GM12878 (cell line): ENCODE results near the gene SKAP1. TPM values are rescaled to one million over a fixed set of nuclear protein-coding genes. Genes with fewer than 3 reads are reported as not detected.

Source experiments
- ATAC-seq: fragments of 200-7000 bp; cut with Tn5 transposase; 3 replicates; pipeline ENCODE4 v1.9.1; 2020; ENCODE audit warnings: mild to moderate bottlenecking, moderate library complexity
- BruUV-seq: library from RNA; stranded (reverse); fragments of 400-500 nt; replicated peaks from 2 replicates; lab custom pipeline; 2021; lab: Mats Ljungman, UMichigan
- CTCF ChIA-PET: fragments of 300-600 bp; sonication (Branson Sonifier 250); formaldehyde crosslinking; extraction: SDS; loops from one replicate; lab custom pipeline; 2021; ENCODE audit warnings: inconsistent platforms; lab: Yijun Ruan, JAX
- POLR2A ChIA-PET: fragments of 350-600 bp; formaldehyde crosslinking; extraction: SDS; loops from one replicate; lab custom pipeline; 2021; ENCODE audit warnings: inconsistent platforms; lab: Charles Lee
- RAD21 ChIA-PET: fragments of 300-600 bp; sonication (Branson Sonifier 250); formaldehyde crosslinking; loops from one replicate; lab custom pipeline; 2023; ENCODE audit warnings: antibody characterized with exemption; ENCODE audit not compliant: unreplicated experiment; lab: Charles Lee
- SMC1A ChIA-PET: fragments of 300-600 bp; sonication (Branson Sonifier 250); formaldehyde crosslinking; loops from one replicate; lab custom pipeline; 2023; ENCODE audit not compliant: unreplicated experiment, uncharacterized antibody; lab: Charles Lee
- DNase-seq: peaks from one replicate; pipeline ENCODE4 v3.0.0-alpha.2; 2011; ENCODE audit warnings: low read depth, low spot score
- FAIRE-seq: peaks from 3 replicates; lab custom pipeline; 2011; peaks lifted over from hg19 to GRCh38; lab: Jason Lieb, UNC
- H2AFZ ChIP-seq: 2 replicates; pipeline ENCODE4 v1.6.0; 2011; ENCODE audit warnings: low read depth, low read length, control low read depth; ENCODE audit not compliant: control insufficient read depth
- H3K27ac ChIP-seq: 2 replicates; pipeline ENCODE4 v1.5.1; 2011; ENCODE audit warnings: control low read depth; ENCODE audit not compliant: control insufficient read depth, insufficient read depth
- H3K27me3 ChIP-seq, 2 experiments: replicated peaks in 1 of 2; 2 replicates each; pipeline versions ENCODE4 v1.6.0 to v1.6.1; 2011; ENCODE audit warnings: low read length in 1 of 2; ENCODE audit not compliant: control insufficient read depth in 2 of 2, insufficient read depth in 2 of 2
- H3K36me3 ChIP-seq, 2 experiments: 2 replicates each; pipeline ENCODE4 v1.5.1; 2011; ENCODE audit warnings: low read length in 1 of 2; ENCODE audit not compliant: control insufficient read depth in 2 of 2, insufficient read depth in 2 of 2
- H3K4me1 ChIP-seq: 2 replicates; pipeline ENCODE4 v1.6.1; 2011; ENCODE audit warnings: mild to moderate bottlenecking, low read length, moderate library complexity, mixed read lengths; ENCODE audit not compliant: control insufficient read depth, insufficient read depth
- H3K4me2 ChIP-seq: 2 replicates; pipeline ENCODE4 v1.6.0; 2011; ENCODE audit warnings: control low read depth; ENCODE audit not compliant: control insufficient read depth, insufficient read depth
- H3K4me3 ChIP-seq: fragments of 200-600 bp; sonication (generic); 2 replicates; pipeline ENCODE4 v1.5.1; 2016
- H3K79me2 ChIP-seq: 2 replicates; pipeline ENCODE4 v1.6.0; 2011; ENCODE audit warnings: low read length; ENCODE audit not compliant: control insufficient read depth, insufficient read depth
- H3K9ac ChIP-seq: 2 replicates; pipeline ENCODE4 v1.8.0; 2011; ENCODE audit warnings: low read length, control low read depth, mixed read lengths; ENCODE audit not compliant: control insufficient read depth, insufficient read depth
- H3K9me3 ChIP-seq: replicated peaks from 3 replicates; pipeline ENCODE4 v1.5.1; 2011; ENCODE audit warnings: mild to moderate bottlenecking, low read length; ENCODE audit not compliant: control insufficient read depth, insufficient read depth
- H4K20me1 ChIP-seq: 2 replicates; pipeline ENCODE4 v1.6.0; 2011; ENCODE audit not compliant: control insufficient read depth, insufficient read depth
- BCL11A ChIP-seq: IDR thresholded peaks from 2 replicates; pipeline ENCODE4 v1.6.1; 2011; ENCODE audit warnings: low read depth, low read length
- BMI1 ChIP-seq: fragments of 450-650 bp; IDR thresholded peaks from 2 replicates; pipeline ENCODE4 v1.6.1; 2016; ENCODE audit warnings: mild to moderate bottlenecking, moderate library complexity, borderline replicate concordance
- CBFB ChIP-seq: IDR thresholded peaks from 2 replicates; pipeline ENCODE4 v1.6.1; 2016; ENCODE audit warnings: antibody characterized with exemption, low read depth
- CREM ChIP-seq: IDR thresholded peaks from 2 replicates; pipeline ENCODE4 v1.6.1; 2014; ENCODE audit warnings: antibody characterized with exemption, low read depth
- CTCF ChIP-seq, 3 experiments: IDR thresholded peaks in 2 of 3; conservative IDR thresholded peaks in 1 of 3; 2 replicates each; pipeline ENCODE4 v1.5.1; 2011; ENCODE audit warnings: low read depth in 3 of 3, low read length in 3 of 3, mild to moderate bottlenecking in 3 of 3, control low read depth in 2 of 3, moderate library complexity in 2 of 3, inconsistent platforms in 1 of 3, mixed read lengths in 1 of 3; ENCODE audit not compliant: control insufficient read depth in 2 of 3, insufficient read depth in 1 of 3; ENCODE audit errors: extremely low read depth in 1 of 3
- ELK1 ChIP-seq: IDR thresholded peaks from 2 replicates; pipeline ENCODE4 v1.6.1; 2012; ENCODE audit warnings: low read depth, low read length, improper control_type of control experiment
- MTA2 ChIP-seq: fragments of 450-650 bp; IDR thresholded peaks from 2 replicates; pipeline ENCODE4 v1.6.1; 2016; ENCODE audit warnings: low read depth, mild to moderate bottlenecking, moderate library complexity
- NR2C1 ChIP-seq: fragments of 450-650 bp; IDR thresholded peaks from 2 replicates; pipeline ENCODE4 v1.6.1; 2017; ENCODE audit warnings: antibody characterized with exemption, mild to moderate bottlenecking, moderate library complexity
- PKNOX1 ChIP-seq: fragments of 450-650 bp; IDR thresholded peaks from 2 replicates; pipeline ENCODE4 v1.6.1; 2016; ENCODE audit warnings: mild to moderate bottlenecking
- RAD21 ChIP-seq: IDR thresholded peaks from 2 replicates; pipeline ENCODE4 v1.6.1; 2011; ENCODE audit warnings: mild to moderate bottlenecking, low read depth, low read length, moderate library complexity; ENCODE audit not compliant: insufficient read depth
- STAT3 ChIP-seq: IDR thresholded peaks from 2 replicates; pipeline ENCODE4 v1.6.1; 2011; ENCODE audit warnings: low read depth, low read length, improper control_type of control experiment
- WRNIP1 ChIP-seq: IDR thresholded peaks from 2 replicates; pipeline ENCODE4 v1.6.1; 2011; ENCODE audit warnings: low read depth, low read length, improper control_type of control experiment, borderline replicate concordance
- ZBTB4 ChIP-seq: fragments of 450-650 bp; formaldehyde crosslinking; IDR thresholded peaks from 2 replicates; pipeline ENCODE4 v1.4.0; 2022; ENCODE audit warnings: mild to moderate bottlenecking, moderate library complexity
- ZNF217 ChIP-seq: fragments of 450-650 bp; IDR thresholded peaks from 2 replicates; pipeline ENCODE4 v1.6.1; 2017; ENCODE audit warnings: antibody characterized with exemption, mild to moderate bottlenecking
- WGBS: methylation state at CpG from one replicate; pipeline ENCODE4 v1.1.6; 2016; ENCODE audit warnings: low lambda C conversion rate; ENCODE audit not compliant: insufficient replicate concordance, insufficient coverage; ENCODE audit errors: missing lambda C conversion rate; 5-methylcytosine and 5-hydroxymethylcytosine counted together
- in situ Hi-C: fragments of 300-500 bp; cut with MboI; formaldehyde crosslinking; loops from 9 replicates; pipeline ENCODE4 v1.14.3; 2018; ENCODE audit warnings: mixed read lengths
- intact Hi-C: fragments of 100-400 bp; cut with micrococcal nuclease; formaldehyde crosslinking; loops from one replicate; pipeline ENCODE4 v1.14.2; 2022; ENCODE audit not compliant: unreplicated experiment
- polyA plus RNA-seq, 11 experiments: library from polyadenylated mRNA; depleted of rRNA in 4 of 11; unstranded in 6 of 11; stranded (reverse) in 5 of 11; fragments of >200 nt; fragmentation: Nextera tagmentation in 4 of 11; fragmentation: Illumina TruSeq in 1 of 11; extraction: Ambion mirVana in 4 of 11; extraction: Trizol in 1 of 11; gene quantifications; 1 replicate in 1 of 11; 2 replicates in 10 of 11; pipeline versions ENCODE4 v1.2.1 to v1.2.3, GENCODE V29; 2011 to 2016; ENCODE audit warnings: inconsistent platforms in 2 of 11, missing spikeins in 2 of 11, low read depth in 1 of 11
- total RNA-seq, 4 experiments: library from RNA; depleted of rRNA in 3 of 4; stranded (reverse); fragments of >200 nt in 3 of 4; fragmentation: Illumina TruSeq in 1 of 4; extraction: Trizol in 1 of 4; gene quantifications; 2 replicates each; pipeline versions ENCODE4 v1.2.1 to v1.2.3, GENCODE V29; 2013 to 2021

The SKAP1 gene
- total and polyA plus RNA-seq, 10 of the 15 experiments (the other 5 are each of a cell fraction or from before 2014, with no cell fraction given), result 17.1 to 97.6 (median 35.9) TPM

GRCh38 chr17:48263731-48264035, 166.3 kb downstream of the SKAP1 start (continued):
- TF ChIP-seq BMI1, result no peak

GRCh38 chr17:48262982-48263730, 166.9 kb downstream of the SKAP1 start:
- no peaks in the 10 kb centered on the region for H3K9me3 ChIP-seq
- no peak overlapping the region for H3K4me2 ChIP-seq
- H3K27me3 ChIP-seq, result no peaks in the 10 kb centered on the region
- ATAC-seq (peak; percentile 48; the same call in 1 of the 3 replicates), FAIRE-seq (no peak), DNase-seq (no peak)
- H4K20me1 ChIP-seq, result no peaks in the 10 kb centered on the region
- H3K79me2 ChIP-seq, result no peaks in the 10 kb centered on the region
- H2AFZ ChIP-seq, result no peak overlapping the region
- ChIA-PET RAD21 (interaction anchor here (0.5 to 9.4 kb wide), 19 partner anchors 9 to 355 kb away, joined by 3 to 89 read pairs (median 5); partner anchors contain the start of gene HOXB5), POLR2A (interaction anchor here (0.6 to 1.2 kb wide), 4 partner anchors 17 to 63 kb away, joined by 3 read pairs; no protein-coding TSS in a partner anchor), CTCF (interaction anchor here (0.6 to 11.1 kb wide), 39 partner anchors 14 to 638 kb away, joined by 3 to 220 read pairs (median 4); partner anchors contain the start of genes HOXB5 and HOXB9), SMC1A (interaction anchor here (0.7 to 6.2 kb wide), 32 partner anchors 9 to 355 kb away, joined by 3 to 51 read pairs (median 4); partner anchors contain the start of gene HOXB5)
- no peak overlapping the region for H3K4me3 ChIP-seq
- H3K27ac ChIP-seq, result no peak overlapping the region
- H3K4me1 ChIP-seq, result no peaks in the 10 kb centered on the region
- WGBS, result 26% methylated on average over 2 of the region's 2 CpGs
- no peak overlapping the region for H3K9ac ChIP-seq
- intact Hi-C loops (loop anchor here (5.0 to 10.0 kb wide), 3 partner anchors 44 to 354 kb away; partner anchors contain the start of gene HOXB8), in situ Hi-C loops (loop anchor here (5.0 kb wide), 1 partner anchor 334 kb away; no protein-coding TSS in a partner anchor)
- no TSS peak for BruUV-seq
- no peaks in the 10 kb centered on the region for H3K36me3 ChIP-seq
- TF ChIP-seq CREM, result no peak
- TF ChIP-seq WRNIP1, result no peak
- TF ChIP-seq BCL11A, result no peak
- no peak for TF ChIP-seq CBFB
- no peak for TF ChIP-seq MTA2
- no peak for TF ChIP-seq ZNF217
- no peak for TF ChIP-seq NR2C1
- no peak for TF ChIP-seq ZBTB4 (CRISPR knock-in tag)
- TF ChIP-seq STAT3, result no peak
- peak; percentile 54 for TF ChIP-seq RAD21
- no peak for TF ChIP-seq ELK1
- TF ChIP-seq CTCF (IDR thresholded peaks at IDR 0.05 in 2 of 3, conservative IDR thresholded peaks at IDR 0.05 in 1 of 3; ENCODE audit: control insufficient read depth in 2 of 3, extremely low read depth in 1 of 3, insufficient read depth in 1 of 3, low read depth in 3 of 3, low read length in 3 of 3), result peak; percentile 25 to 50 (median 45); a peak in 4 of 6 replicates
- TF ChIP-seq PKNOX1, result no peak
- TF ChIP-seq BMI1, result no peak
